B cell (primary cell): Measurements from ENCODE around the gene AOAH. TPM values are rescaled to one million over a fixed set of nuclear protein-coding genes. Genes with fewer than 3 reads are reported as not detected.

ENCODE experiments used
- ATAC-seq: fragments of 200-7000 bp; cut with Tn5 transposase; one replicate; pipeline ENCODE4 v1.10.0; 2021; ENCODE audit warnings: low read depth, mild to moderate bottlenecking, moderate number of reproducible peaks, moderate library complexity
- CTCF ChIA-PET: fragments of 350-600 bp; sonication (Branson Sonifier 250); formaldehyde crosslinking; loops from one replicate; lab custom pipeline; 2021; ENCODE audit warnings: antibody characterized with exemption, inconsistent platforms; lab: Charles Lee
- POLR2A ChIA-PET: fragments of 350-600 bp; sonication (Branson Sonifier 250); formaldehyde crosslinking; loops from one replicate; lab custom pipeline; 2021; ENCODE audit warnings: antibody characterized with exemption; lab: Charles Lee
- DNase-seq: peaks from one replicate; pipeline ENCODE4 v3.0.0; 2013
- H2AFZ ChIP-seq: 2 replicates; pipeline ENCODE4 v1.6.1; 2012; ENCODE audit warnings: mild to moderate bottlenecking, low read depth, low read length; ENCODE audit not compliant: insufficient read depth, poor library complexity, severe bottlenecking
- H3K27ac ChIP-seq, 2 donors: 1 replicate in 1 of 2; 2 replicates in 1 of 2; pipeline ENCODE4 v1.5.1; 2012 to 2013; ENCODE audit warnings: low read length in 2 of 2, mild to moderate bottlenecking in 2 of 2, moderate library complexity in 1 of 2
- H3K27me3 ChIP-seq, 4 experiments: fragments of 200-600 bp in 1 of 4; sonication (generic) in 1 of 4; replicated peaks in 1 of 4; 1 replicate in 2 of 4; 2 replicates in 2 of 4; pipeline versions ENCODE4 v1.6.1 to v1.7.0; 2013 to 2016; ENCODE audit warnings: low read length in 3 of 4, mild to moderate bottlenecking in 2 of 4, mixed read lengths in 1 of 4, moderate library complexity in 1 of 4; ENCODE audit not compliant: insufficient read depth in 4 of 4, control insufficient read depth in 3 of 4; ENCODE audit errors: control extremely low read depth in 1 of 4
- H3K36me3 ChIP-seq, 2 experiments: replicated peaks in 1 of 2; 1 replicate in 1 of 2; 2 replicates in 1 of 2; pipeline versions ENCODE4 v1.6.1 to v1.7.1; 2013; ENCODE audit warnings: low read length in 1 of 2; ENCODE audit not compliant: insufficient read depth in 2 of 2, control insufficient read depth in 1 of 2; ENCODE audit errors: control extremely low read depth in 1 of 2, extremely low read depth in 1 of 2
- H3K4me1 ChIP-seq, 2 donors: fragments of 200-600 bp in 1 of 2; sonication (generic) in 1 of 2; 1 replicate in 1 of 2; 2 replicates in 1 of 2; pipeline versions ENCODE4 v1.5.1 to v1.6.1; 2013 to 2017; ENCODE audit warnings: low read length in 2 of 2; ENCODE audit not compliant: control insufficient read depth in 2 of 2, insufficient read depth in 2 of 2
- H3K4me2 ChIP-seq: replicated peaks from 2 replicates; pipeline ENCODE3; 2012; ENCODE audit warnings: mild to moderate bottlenecking, low read depth, low read length; ENCODE audit not compliant: poor library complexity, severe bottlenecking
- H3K4me3 ChIP-seq, 5 experiments: fragments of 200-600 bp in 1 of 5; sonication (generic) in 1 of 5; 1 replicate in 3 of 5; 2 replicates in 2 of 5; pipeline versions ENCODE4 v1.5.1 to v1.7.0; 2011 to 2016; ENCODE audit warnings: low read length in 4 of 5, mild to moderate bottlenecking in 4 of 5, low read depth in 2 of 5, control low read depth in 1 of 5, moderate library complexity in 1 of 5; ENCODE audit not compliant: insufficient read depth in 1 of 5; ENCODE audit errors: control extremely low read depth in 1 of 5, extremely low read depth in 1 of 5
- H3K79me2 ChIP-seq: fragments of 200-600 bp; sonication (generic); one replicate; pipeline ENCODE4 v1.6.0; 2016; ENCODE audit warnings: low read length; ENCODE audit not compliant: control insufficient read depth, insufficient read depth
- H3K9ac ChIP-seq: fragments of 200-600 bp; sonication (generic); 2 replicates; pipeline ENCODE4 v1.6.1; 2017; ENCODE audit warnings: mild to moderate bottlenecking, low read length, moderate library complexity
- H3K9me3 ChIP-seq, 3 donors: one replicate each; pipeline versions ENCODE4 v1.6.1 to v1.7.1; 2013; ENCODE audit warnings: low read length in 2 of 3; ENCODE audit not compliant: control insufficient read depth in 2 of 3, insufficient read depth in 1 of 3; ENCODE audit errors: control extremely low read depth in 1 of 3
- H4K20me1 ChIP-seq: 2 replicates; pipeline ENCODE4 v1.6.0; 2012; ENCODE audit warnings: mild to moderate bottlenecking, low read length; ENCODE audit not compliant: insufficient read depth, control insufficient read depth, poor library complexity, severe bottlenecking
- H3K27ac Mint-ChIP-seq: one replicate; pipeline ENCODE4 v1.8.0; 2021; ENCODE audit warnings: mixed read lengths
- H3K27me3 Mint-ChIP-seq: one replicate; pipeline ENCODE4 v1.8.0; 2021; ENCODE audit warnings: mixed read lengths
- H3K4me1 Mint-ChIP-seq: one replicate; pipeline ENCODE4 v1.8.0; 2021; ENCODE audit warnings: mixed read lengths
- H3K4me3 Mint-ChIP-seq: one replicate; pipeline ENCODE4 v1.8.0; 2021; ENCODE audit warnings: mixed read lengths
- H3K9me3 Mint-ChIP-seq: one replicate; pipeline ENCODE4 v1.8.0; 2022; ENCODE audit warnings: mixed read lengths; ENCODE audit not compliant: insufficient read depth
- CTCF ChIP-seq: fragments of 200-600 bp; IDR thresholded peaks from one replicate; pipeline ENCODE4 v1.8.0; 2022; ENCODE audit warnings: antibody characterized with exemption, mild to moderate bottlenecking
- EZH2 ChIP-seq: IDR thresholded peaks from 2 replicates; pipeline ENCODE4 v1.6.1; 2012; ENCODE audit warnings: borderline replicate concordance, low read depth, mild to moderate bottlenecking, moderate library complexity, low read length; ENCODE audit not compliant: insufficient read depth, poor library complexity, severe bottlenecking
- WGBS: methylation state at CpG from one replicate; pipeline ENCODE4 v1.1.5; 2013; ENCODE audit warnings: missing lambda C conversion rate; ENCODE audit not compliant: insufficient coverage; 5-methylcytosine and 5-hydroxymethylcytosine counted together
- intact Hi-C: fragments of 100-400 bp; cut with micrococcal nuclease; formaldehyde crosslinking; loops from one replicate; pipeline ENCODE4 v1.10.0; 2022
- polyA plus RNA-seq: library from polyadenylated mRNA; depleted of rRNA; stranded (reverse); fragments of >200 nt; gene quantifications from 2 replicates; pipeline ENCODE4 v1.2.3, GENCODE V29; 2012
- total RNA-seq, 2 donors: library from RNA; stranded (reverse); fragments of 120-200 nt in 1 of 2; gene quantifications; 1 replicate in 1 of 2; 2 replicates in 1 of 2; pipeline versions ENCODE4 v1.2.3 to v1.2.4, GENCODE V29; 2013 to 2022

AOAH gene
- total and polyA plus RNA-seq, 2 donors (not counting 1 experiment from before 2014, with no cell fraction given): 2.6 to 5.0 TPM

GRCh38 chr7:36602511-36602910 is 121.8 kb downstream of the AOAH start:
- peaks cover 0 to 3% (median 0%) of the 10 kb centered on the region in 3 donors for H3K9me3 ChIP-seq
- no peak for TF ChIP-seq CTCF
- TF ChIP-seq EZH2: no peak
- H3K27ac ChIP-seq: no peak overlapping the region
- WGBS: 100% methylated on average over 1 of the region's 3 CpGs
- DNase-seq (no peak), ATAC-seq (no peak)
- no peak overlapping the region for H2AFZ ChIP-seq
- no peaks in the 10 kb centered on the region for H3K4me1 ChIP-seq
- no peak overlapping the region for H3K27ac Mint-ChIP-seq
- no peaks in the 10 kb centered on the region for H3K79me2 ChIP-seq
- H3K4me2 ChIP-seq: no peak overlapping the region
- H3K9ac ChIP-seq: no peak overlapping the region
- CTCF ChIA-PET: no interaction called here
- intact Hi-C loops: no loop called here
- H3K4me1 Mint-ChIP-seq: no peaks in the 10 kb centered on the region
- no peaks in the 10 kb centered on the region for H4K20me1 ChIP-seq
- H3K36me3 ChIP-seq: no peaks in the 10 kb centered on the region
- H3K4me3 ChIP-seq: no peak overlapping the region
- POLR2A ChIA-PET: no interaction called here
- peaks cover 8% of the 10 kb centered on the region for H3K27me3 Mint-ChIP-seq
- no peaks in the 10 kb centered on the region for H3K9me3 Mint-ChIP-seq
- no peaks in the 10 kb centered on the region for H3K27me3 ChIP-seq
- no peak overlapping the region for H3K4me3 Mint-ChIP-seq

GRCh38 chr7:36601601-36602000 is 122.7 kb downstream of the AOAH start:
- H3K4me1 Mint-ChIP-seq: no peaks in the 10 kb centered on the region
- Histone ChIP-seq H3K36me3 (no peaks in the 10 kb centered on the region), H2AFZ (no peak overlapping the region), H3K4me2 (no peak overlapping the region), H3K9ac (no peak overlapping the region), H3K4me3 (no peak overlapping the region), H3K4me1 (no peaks in the 10 kb centered on the region), H4K20me1 (no peaks in the 10 kb centered on the region), H3K27me3 (no peaks in the 10 kb centered on the region), H3K27ac (no peak overlapping the region), H3K9me3 (peaks cover 0 to 3% (median 0%) of the 10 kb centered on the region in 3 donors), H3K79me2 (no peaks in the 10 kb centered on the region)
- H3K4me3 Mint-ChIP-seq: no peak overlapping the region
- POLR2A ChIA-PET: no interaction called here
- DNase-seq: no peak
- H3K9me3 Mint-ChIP-seq: no peaks in the 10 kb centered on the region
- intact Hi-C loops: no loop called here
- ATAC-seq: no peak
- no peak overlapping the region for H3K27ac Mint-ChIP-seq
- no peak for TF ChIP-seq CTCF
- no peak for TF ChIP-seq EZH2
- peaks cover 8% of the 10 kb centered on the region for H3K27me3 Mint-ChIP-seq
- CTCF ChIA-PET: interaction anchor here (0.5 kb wide), 1 partner anchor 581 kb away, joined by 3 read pairs; no protein-coding TSS in a partner anchor
- 70% methylated on average over 1 of the region's 3 CpGs for WGBS
